ENCODE measurements around the gene PAK4. TPM values are rescaled to one million over a fixed set of nuclear protein-coding genes. Genes with fewer than 3 reads are reported as not detected.
A peak's percentile ranks its signal among the peaks of the same experiment; 100 is the strongest.

Gene PAK4
- total and polyA plus RNA-seq, 8 donors, result 19.4 to 38.4 (median 29.4) TPM

DNA sequence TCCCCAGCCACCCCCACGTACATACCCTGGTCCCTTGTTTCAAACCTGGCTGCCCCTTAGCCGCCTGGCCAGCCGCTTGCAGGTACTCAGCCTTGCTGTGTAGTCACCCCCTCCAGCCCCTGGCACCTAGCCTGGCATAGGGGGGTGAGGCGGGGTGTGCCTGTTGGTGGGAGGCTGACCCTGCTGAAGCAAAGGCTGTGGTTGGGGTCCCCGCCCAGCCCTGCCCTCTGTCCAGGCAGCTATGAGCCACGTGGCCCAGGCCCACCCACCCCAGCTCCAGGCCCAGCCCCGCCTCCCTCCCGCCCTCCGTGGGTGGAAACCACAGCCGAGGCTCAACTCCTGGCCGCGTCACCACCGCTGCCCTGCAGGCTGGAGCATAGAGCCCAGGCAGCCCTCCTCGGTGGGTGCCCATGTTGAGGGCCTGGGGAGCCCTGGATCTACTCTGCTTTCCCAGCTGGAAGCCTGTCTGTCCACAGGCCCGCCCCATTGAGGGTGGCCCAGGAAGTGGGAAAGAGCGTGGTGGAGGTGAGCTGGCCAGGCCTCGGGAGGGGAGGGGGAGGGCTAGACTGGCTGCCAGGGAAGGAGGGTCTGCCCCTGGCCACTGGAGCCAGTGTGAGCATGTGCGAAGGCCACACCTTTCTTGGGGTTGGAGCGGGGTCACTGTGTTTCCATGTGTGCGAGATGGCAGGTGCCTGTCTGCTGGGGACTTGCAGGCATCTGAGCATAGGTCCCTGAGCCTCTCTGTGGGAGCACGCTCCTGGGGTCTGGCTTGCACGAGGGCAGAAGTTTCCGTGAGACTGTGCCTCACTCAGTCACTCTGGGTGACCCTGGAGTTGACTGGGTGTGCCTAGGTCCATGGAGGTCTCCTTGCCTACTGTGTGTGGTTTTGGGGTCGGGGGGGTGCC is 31.0 kb downstream of the PAK4 start:
- no peaks in the 10 kb centered on the region for H3K27me3 ChIP-seq
- no peaks in the 10 kb centered on the region for H3K9me3 ChIP-seq
- intact Hi-C loops (cut with DNase I), result no loop called here
- no peak for FAIRE-seq
- peak; percentile 66 to 86 (median 74) for DNase-seq
- H3K36me3 ChIP-seq, result no peaks in the 10 kb centered on the region
- peaks cover 35 to 48% (median 44%) of the 10 kb centered on the region in 3 donors for H3K4me1 ChIP-seq
- ATAC-seq, result peak; percentile 15 to 60 (median 42)
- H3K27ac ChIP-seq, result peak overlapping the region; percentile 31 to 78 (median 58)
- peak overlapping the region in 1 of 4 donors; percentile 31 for H3K4me3 ChIP-seq
- WGBS, 2 donors, result 12 to 33% methylated on average over 22 to 24 of the region's 24 CpGs
- TF ChIP-seq, protein P1, sequence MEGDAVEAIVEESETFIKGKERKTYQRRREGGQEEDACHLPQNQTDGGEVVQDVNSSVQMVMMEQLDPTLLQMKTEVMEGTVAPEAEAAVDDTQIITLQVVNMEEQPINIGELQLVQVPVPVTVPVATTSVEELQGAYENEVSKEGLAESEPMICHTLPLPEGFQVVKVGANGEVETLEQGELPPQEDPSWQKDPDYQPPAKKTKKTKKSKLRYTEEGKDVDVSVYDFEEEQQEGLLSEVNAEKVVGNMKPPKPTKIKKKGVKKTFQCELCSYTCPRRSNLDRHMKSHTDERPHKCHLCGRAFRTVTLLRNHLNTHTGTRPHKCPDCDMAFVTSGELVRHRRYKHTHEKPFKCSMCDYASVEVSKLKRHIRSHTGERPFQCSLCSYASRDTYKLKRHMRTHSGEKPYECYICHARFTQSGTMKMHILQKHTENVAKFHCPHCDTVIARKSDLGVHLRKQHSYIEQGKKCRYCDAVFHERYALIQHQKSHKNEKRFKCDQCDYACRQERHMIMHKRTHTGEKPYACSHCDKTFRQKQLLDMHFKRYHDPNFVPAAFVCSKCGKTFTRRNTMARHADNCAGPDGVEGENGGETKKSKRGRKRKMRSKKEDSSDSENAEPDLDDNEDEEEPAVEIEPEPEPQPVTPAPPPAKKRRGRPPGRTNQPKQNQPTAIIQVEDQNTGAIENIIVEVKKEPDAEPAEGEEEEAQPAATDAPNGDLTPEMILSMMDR (IDR thresholded peaks at IDR 0.05), result no peak

DNA sequence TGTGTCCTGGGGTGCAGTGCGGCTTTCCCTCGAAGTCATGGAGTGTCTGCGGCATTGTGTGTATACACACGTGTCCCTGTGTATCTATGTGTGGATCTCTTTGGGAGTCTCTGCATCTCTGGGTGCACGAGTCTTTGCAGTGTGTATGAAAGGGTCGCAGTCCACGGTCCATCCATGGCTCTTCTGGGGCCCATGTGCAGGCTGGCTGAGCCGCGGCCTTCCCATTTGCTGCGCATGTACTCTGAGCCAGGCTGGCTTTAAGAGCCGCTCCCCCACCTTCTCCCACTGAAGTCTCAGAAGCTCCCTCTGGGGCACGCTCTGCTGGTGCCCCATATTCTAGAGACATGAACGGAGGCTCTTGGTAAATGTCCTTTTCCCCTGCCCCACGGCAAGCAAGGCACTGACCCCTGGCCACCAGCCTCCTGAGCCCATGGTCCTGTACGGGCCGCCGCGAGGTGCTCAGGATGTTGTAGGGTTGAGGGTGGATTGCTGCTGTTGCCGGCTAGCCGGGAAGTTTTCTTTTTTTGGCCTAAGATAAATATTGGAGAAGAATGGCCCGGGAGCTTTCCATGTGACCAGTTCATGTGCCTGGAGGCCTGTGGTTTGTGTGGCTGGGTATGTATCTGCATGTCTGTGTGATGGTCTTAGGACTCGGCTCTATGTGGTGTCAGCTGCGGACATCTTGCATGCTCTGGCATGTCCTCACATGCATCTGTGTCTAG is 31.9 kb downstream of the PAK4 start:
- intact Hi-C loops (cut with DNase I), result no loop called here
- H3K4me1 ChIP-seq, result peaks cover 35 to 48% (median 44%) of the 10 kb centered on the region in 3 donors
- ATAC-seq, result no peak
- no peak for FAIRE-seq
- WGBS, 2 donors, result 31 to 70% methylated on average over 22 to 23 of the region's 23 CpGs
- TF ChIP-seq, protein P1 (IDR thresholded peaks at IDR 0.05), result no peak
- no peaks in the 10 kb centered on the region for H3K36me3 ChIP-seq
- peak overlapping the region in 1 of 4 donors; percentile 31 for H3K4me3 ChIP-seq
- peak in 2 of 6 donors; percentile 41 to 53 for DNase-seq
- no peaks in the 10 kb centered on the region for H3K27me3 ChIP-seq
- no peaks in the 10 kb centered on the region for H3K9me3 ChIP-seq
- no peak overlapping the region for H3K27ac ChIP-seq

DNA sequence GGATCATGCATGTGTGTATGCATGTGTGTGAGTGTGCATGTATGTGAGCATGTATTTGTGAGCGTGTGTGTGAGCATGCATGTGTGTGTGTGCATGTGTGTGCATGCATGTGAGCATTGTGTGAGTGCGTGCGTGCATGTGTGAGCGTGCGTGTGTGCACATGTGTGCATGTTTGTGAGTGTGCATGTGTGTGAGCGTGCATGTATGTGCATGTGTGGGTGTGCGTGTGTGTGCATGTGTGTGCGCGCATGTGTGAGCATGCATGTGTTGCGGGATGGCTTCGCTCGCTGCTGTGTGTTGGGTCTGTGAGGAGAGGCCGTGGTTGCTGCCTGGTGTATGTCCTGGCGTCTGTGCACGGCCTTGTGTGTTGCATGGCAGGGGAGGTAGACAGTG is 32.4 kb downstream of the PAK4 start:
- TF ChIP-seq, protein P1 (IDR thresholded peaks at IDR 0.05), result no peak
- H3K9me3 ChIP-seq, result no peaks in the 10 kb centered on the region
- H3K4me1 ChIP-seq, result peaks cover 37 to 50% (median 45%) of the 10 kb centered on the region in 3 donors
- H3K27me3 ChIP-seq, result no peaks in the 10 kb centered on the region
- no peak overlapping the region for H3K4me3 ChIP-seq
- no peak overlapping the region for H3K27ac ChIP-seq
- peak in 2 of 6 donors; percentile 51 to 56 for DNase-seq
- no peaks in the 10 kb centered on the region for H3K36me3 ChIP-seq
- 78 to 93% methylated on average over 15 of the region's 15 CpGs for WGBS, 2 donors
- FAIRE-seq, result no peak
- intact Hi-C loops (cut with DNase I), result no loop called here
- ATAC-seq, result no peak

DNA sequence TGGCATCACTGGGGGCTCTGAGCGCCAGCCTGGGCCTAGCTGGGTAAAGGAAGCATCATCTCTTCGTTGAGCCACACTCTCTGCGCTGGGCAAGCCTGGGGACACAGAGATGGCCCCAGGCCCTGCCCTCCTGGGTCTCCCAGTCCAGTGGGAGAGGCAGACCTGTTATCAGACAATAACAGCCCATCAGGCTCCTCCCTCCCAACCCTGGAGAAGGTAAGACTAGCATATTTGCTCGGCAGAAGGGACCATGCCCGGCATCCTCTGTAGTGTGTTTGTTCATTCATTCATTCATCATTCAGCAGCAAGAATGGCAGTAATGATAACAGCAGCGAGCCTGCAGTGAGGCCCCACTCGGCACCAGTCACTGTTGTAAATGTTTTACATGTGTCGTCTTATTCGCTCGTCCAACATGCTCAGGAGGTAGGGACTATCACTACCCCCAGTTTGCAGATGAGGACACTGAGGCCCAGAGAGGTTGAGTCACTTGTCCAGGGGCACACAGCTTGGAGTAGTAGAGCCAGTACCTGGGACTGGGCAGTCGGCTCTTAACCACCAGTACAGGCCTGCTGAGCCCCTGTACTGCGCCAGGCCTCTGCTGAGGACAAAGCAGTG is 33.2 kb downstream of the PAK4 start:
- FAIRE-seq, result no peak
- 56 to 75% methylated on average over 12 of the region's 12 CpGs for WGBS, 2 donors
- H3K36me3 ChIP-seq, result no peaks in the 10 kb centered on the region
- H3K4me1 ChIP-seq, result peaks cover 43 to 56% (median 52%) of the 10 kb centered on the region in 3 donors
- no peak overlapping the region for H3K27ac ChIP-seq
- no peak overlapping the region for H3K4me3 ChIP-seq
- peak in 1 of 6 donors; percentile 42 for DNase-seq
- no peaks in the 10 kb centered on the region for H3K9me3 ChIP-seq
- no peak for ATAC-seq
- intact Hi-C loops (cut with DNase I), result no loop called here
- TF ChIP-seq, protein P1 (IDR thresholded peaks at IDR 0.05), result no peak
- no peaks in the 10 kb centered on the region for H3K27me3 ChIP-seq
